HCT116 (cell line): ENCODE measurements around the gene GALNT18. TPM values are rescaled to one million over a fixed set of nuclear protein-coding genes. Genes with fewer than 3 reads are reported as not detected.

Source experiments
- ATAC-seq: fragments of 200-7000 bp; cut with Tn5 transposase; 2 replicates; pipeline ENCODE4 v1.9.1; 2020; ENCODE audit warnings: mild to moderate bottlenecking, moderate library complexity
- BruUV-seq: library from RNA; stranded (reverse); fragments of 400-500 nt; replicated peaks from 2 replicates; lab custom pipeline; 2021; lab: Mats Ljungman, UMichigan
- CTCF ChIA-PET: fragments of 300-600 bp; sonication (Branson Sonifier 250); formaldehyde crosslinking; loops from one replicate; lab custom pipeline; 2021; ENCODE audit warnings: antibody characterized with exemption; lab: Charles Lee
- POLR2A ChIA-PET: fragments of 300-600, 350-600 bp; sonication (Branson Sonifier 250); formaldehyde crosslinking; loops from one replicate; lab custom pipeline; 2021; ENCODE audit warnings: antibody characterized with exemption; lab: Charles Lee
- RAD21 ChIA-PET, 2 experiments: fragments of 300-600 bp; sonication (Branson Sonifier 250); formaldehyde crosslinking; loops; one replicate each; lab custom pipeline; 2023; ENCODE audit warnings: low total read pairs in 2 of 2; ENCODE audit not compliant: uncharacterized antibody in 2 of 2, unreplicated experiment in 2 of 2, low non-redundant PET in 1 of 2; lab: Charles Lee
- DNase-seq: peaks from one replicate; pipeline ENCODE4 v3.0.0-alpha.2; 2010; ENCODE audit warnings: low read depth, low spot score
- H2AFZ ChIP-seq: fragments of 200-600 bp; shearing (Covaris generic), sonication (generic); 2 replicates; pipeline ENCODE4 v1.6.1; 2017; ENCODE audit warnings: low read depth, mixed run types, mixed read lengths, antibody characterized with exemption, low read length; ENCODE audit not compliant: poor library complexity, severe bottlenecking
- H3K27ac ChIP-seq: 2 replicates; pipeline ENCODE4 v1.5.1; 2012; ENCODE audit warnings: low read depth, low read length
- H3K27me3 ChIP-seq: fragments of 200-600 bp; sonication (generic); 2 replicates; pipeline ENCODE4 v1.6.1; 2016; ENCODE audit warnings: mixed run types, low read length, mixed read lengths; ENCODE audit not compliant: insufficient read depth
- H3K36me3 ChIP-seq, 2 experiments: fragments of 200-500 bp in 1 of 2; fragments of 200-600 bp in 1 of 2; sonication (Bioruptor generic) in 1 of 2; sonication (generic) in 1 of 2; 2 replicates each; pipeline versions ENCODE4 v1.5.1 to v1.6.1; 2014 to 2016; ENCODE audit warnings: low read length in 2 of 2, inconsistent platforms in 1 of 2, mixed read lengths in 1 of 2, mixed run types in 1 of 2; ENCODE audit not compliant: insufficient read depth in 2 of 2, control insufficient read depth in 1 of 2
- H3K4me1 ChIP-seq, 2 experiments: fragments of 200-600 bp in 1 of 2; sonication (generic) in 1 of 2; 2 replicates each; pipeline versions ENCODE4 v1.5.1 to v1.6.1; 2012 to 2017; ENCODE audit warnings: low read length in 2 of 2, inconsistent platforms in 1 of 2, mild to moderate bottlenecking in 1 of 2, mixed read lengths in 1 of 2, mixed run types in 1 of 2, moderate library complexity in 1 of 2; ENCODE audit not compliant: insufficient read depth in 2 of 2, control insufficient read depth in 1 of 2
- H3K4me2 ChIP-seq: fragments of 200-600 bp; sonication (generic); 2 replicates; pipeline ENCODE4 v1.6.1; 2017; ENCODE audit warnings: mixed run types, low read length, mixed read lengths
- H3K4me3 ChIP-seq, 2 experiments: fragments of 200-600 bp in 1 of 2; sonication (generic) in 1 of 2; replicated peaks in 1 of 2; 2 replicates each; pipeline ENCODE4 v1.5.1; 2011 to 2016; ENCODE audit warnings: low read length in 2 of 2, control low read depth in 1 of 2, low read depth in 1 of 2, mild to moderate bottlenecking in 1 of 2, mixed read lengths in 1 of 2, mixed run types in 1 of 2
- H3K79me2 ChIP-seq: fragments of 200-600 bp; sonication (generic); 2 replicates; pipeline ENCODE4 v1.6.1; 2017; ENCODE audit warnings: mild to moderate bottlenecking, mixed run types, low read length, moderate library complexity, mixed read lengths; ENCODE audit not compliant: insufficient read depth
- H3K9ac ChIP-seq: fragments of 200-600 bp; sonication (generic); 2 replicates; pipeline ENCODE4 v1.6.1; 2016; ENCODE audit warnings: low read length, mixed read lengths
- H3K9me2 ChIP-seq: fragments of 200-600 bp; sonication (generic), shearing (Covaris generic); 2 replicates; pipeline ENCODE4 v1.6.1; 2017; ENCODE audit warnings: mixed run types, mild to moderate bottlenecking, moderate library complexity; ENCODE audit not compliant: insufficient read depth
- H3K9me3 ChIP-seq, 2 experiments: fragments of 200-500 bp in 1 of 2; fragments of 200-600 bp in 1 of 2; sonication (Bioruptor generic) in 1 of 2; sonication (generic) in 1 of 2; 2 replicates each; pipeline ENCODE4 v1.6.1; 2014 to 2017; ENCODE audit warnings: low read length in 2 of 2, mixed read lengths in 2 of 2, inconsistent platforms in 1 of 2, low read depth in 1 of 2, mild to moderate bottlenecking in 1 of 2, mixed run types in 1 of 2, moderate library complexity in 1 of 2; ENCODE audit not compliant: control insufficient read depth in 1 of 2, insufficient read depth in 1 of 2
- H4K20me1 ChIP-seq: fragments of 200-600 bp; sonication (generic), shearing (Covaris generic); 2 replicates; pipeline ENCODE4 v1.6.1; 2017; ENCODE audit warnings: mixed run types, mild to moderate bottlenecking, moderate library complexity; ENCODE audit not compliant: insufficient read depth
- ATF3 ChIP-seq: IDR thresholded peaks from 2 replicates; pipeline ENCODE4 v1.6.1; 2012
- CBX3 ChIP-seq: IDR thresholded peaks from 2 replicates; pipeline ENCODE4 v1.6.1; 2012; ENCODE audit warnings: low read depth
- CEBPB ChIP-seq: IDR thresholded peaks from 2 replicates; pipeline ENCODE4 v1.6.1; 2012; ENCODE audit warnings: low read depth
- FOSL1 ChIP-seq: IDR thresholded peaks from 2 replicates; pipeline ENCODE4 v1.6.1; 2012; ENCODE audit warnings: low read depth
- POLR2A ChIP-seq: IDR thresholded peaks from 2 replicates; pipeline ENCODE4 v1.7.0; 2011; ENCODE audit warnings: borderline replicate concordance; ENCODE audit not compliant: insufficient read depth, insufficient read length; ENCODE audit errors: extremely low read depth
- REST ChIP-seq: IDR thresholded peaks from 2 replicates; pipeline ENCODE4 v1.6.1; 2012; ENCODE audit warnings: low read depth
- YY1 ChIP-seq: IDR thresholded peaks from 2 replicates; pipeline ENCODE4 v1.6.1; 2011; ENCODE audit warnings: low read length, low read depth, moderate library complexity, mild to moderate bottlenecking; ENCODE audit not compliant: insufficient replicate concordance; ENCODE audit errors: extremely low read depth
- intact Hi-C: fragments of 100-400 bp; cut with micrococcal nuclease; formaldehyde crosslinking; loops from 2 replicates; pipeline ENCODE4 v1.10.0; 2022
- total RNA-seq: library from RNA; stranded (reverse); gene quantifications from one replicate; pipeline ENCODE4 v1.2.1, GENCODE V29; 2021; ENCODE audit not compliant: unreplicated experiment

GALNT18 gene
- total RNA-seq, 1 experiment from 2014 or later = 19.9 TPM

- no peak for DNase-seq
- Histone ChIP-seq H4K20me1 (no peaks in the 10 kb centered on the region), H3K9me3 (no peaks in the 10 kb centered on the region), H3K9ac (no peak overlapping the region), H3K4me1 (peaks cover 6 to 11% of the 10 kb centered on the region in 2 experiments; a peak in 3 of 4 replicates), H3K27me3 (no peaks in the 10 kb centered on the region), H3K4me2 (no peak overlapping the region), H3K4me3 (no peak overlapping the region), H3K27ac (no peak overlapping the region), H3K79me2 (peaks cover 1% of the 10 kb centered on the region; the same call in 1 of the 2 replicates), H2AFZ (no peak overlapping the region), H3K9me2 (no peaks in the 10 kb centered on the region), H3K36me3 (no peaks in the 10 kb centered on the region)
- no TSS peak for BruUV-seq
- RAD21 ChIA-PET = no interaction called here
- ATAC-seq = no peak
- POLR2A ChIA-PET = no interaction called here
- intact Hi-C loops = loop anchor here (5.0 to 10.0 kb wide), 2 partner anchors 590 to 693 kb away; no protein-coding TSS in a partner anchor
- CTCF ChIA-PET = no interaction called here
- TF ChIP-seq ATF3 (no peak), CBX3 (no peak), REST (no peak), CEBPB (no peak), POLR2A (no peak), YY1 (no peak), FOSL1 (no peak)
These were observed 3.1 kb upstream of the GALNT18 start for GRCh38 chr11:11624926-11625325.
